K562 (cell line): ENCODE measurements around the gene GINS1. TPM values are rescaled to one million over a fixed set of nuclear protein-coding genes. Genes with fewer than 3 reads are reported as not detected.

Experiments
- CTBP1 ChIP-seq: fragments of 450-650 bp; IDR thresholded peaks from 2 replicates; pipeline ENCODE4 v1.6.1; 2016; ENCODE audit warnings: borderline replicate concordance
- NCOA2 ChIP-seq, 2 experiments: fragments of 450-650 bp; IDR thresholded peaks; 2 replicates each; pipeline ENCODE4 v1.6.1; 2018; ENCODE audit warnings: mild to moderate bottlenecking in 2 of 2, moderate library complexity in 1 of 2; ENCODE audit not compliant: partially characterized antibody in 2 of 2
- SMC3 ChIP-seq: conservative IDR thresholded peaks from 2 replicates; pipeline ENCODE4 v1.6.1; 2011; ENCODE audit warnings: low read depth, low read length, improper control_type of control experiment; ENCODE audit not compliant: insufficient read depth
- TBL1XR1 ChIP-seq, 2 experiments: IDR thresholded peaks; 2 replicates each; pipeline ENCODE4 v1.6.1; 2012; ENCODE audit warnings: improper control_type of control experiment in 2 of 2, low read length in 2 of 2, mild to moderate bottlenecking in 1 of 2
- ZBTB11 ChIP-seq, 3 experiments: fragments of 200-800 bp in 1 of 3; fragments of 250-450 bp in 1 of 3; fragments of 450-650 bp in 1 of 3; sonication (Bioruptor Pico) in 1 of 3; sonication (Bioruptor generic) in 1 of 3; formaldehyde crosslinking in 1 of 3; IDR thresholded peaks; 2 replicates each; pipeline versions ENCODE4 v1.6.1 to v1.8.0; 2016 to 2022; ENCODE audit warnings: mild to moderate bottlenecking in 2 of 3, missing genetic modification characterization in 2 of 3, missing compliant biosample characterization in 1 of 3, moderate library complexity in 1 of 3
- ZNF263 ChIP-seq: sonication (generic); formaldehyde crosslinking; IDR thresholded peaks from 2 replicates; pipeline ENCODE4 v1.8.0; 2022; ENCODE audit warnings: mild to moderate bottlenecking, missing genetic modification reagents, borderline replicate concordance
- ZNF318 ChIP-seq, 2 experiments: fragments of 450-650 bp; IDR thresholded peaks; 2 replicates each; pipeline ENCODE4 v1.6.1; 2016; ENCODE audit warnings: mild to moderate bottlenecking in 2 of 2, borderline replicate concordance in 1 of 2, low read depth in 1 of 2, moderate library complexity in 1 of 2
- ZNF764 ChIP-seq: fragments of 250-450 bp; sonication (Bioruptor Pico); IDR thresholded peaks from 2 replicates; pipeline ENCODE4 v1.4.0; 2020; ENCODE audit warnings: low read depth, mild to moderate bottlenecking, moderate library complexity
- polyA plus RNA-seq, 8 experiments: library from polyadenylated mRNA; depleted of rRNA in 4 of 8; stranded (reverse) in 5 of 8; unstranded in 3 of 8; fragments of >200 nt; fragmentation: Nextera tagmentation in 2 of 8; fragmentation: Illumina TruSeq in 1 of 8; extraction: Ambion mirVana in 2 of 8; extraction: Trizol in 1 of 8; gene quantifications; 2 replicates each; pipeline versions ENCODE4 v1.2.1 to v1.2.3, GENCODE V29; 2011 to 2014; ENCODE audit warnings: inconsistent platforms in 1 of 8, missing spikeins in 1 of 8
- total RNA-seq, 7 experiments: library from RNA; depleted of rRNA in 6 of 7; stranded (reverse); fragments of >200 nt in 6 of 7; fragmentation: Illumina TruSeq in 2 of 7; extraction: Trizol in 2 of 7; gene quantifications; 2 replicates each; pipeline versions ENCODE4 v1.2.1 to v1.2.3, GENCODE V29; 2011 to 2021; ENCODE audit warnings: low replicate concordance in 1 of 7

Gene GINS1
- total and polyA plus RNA-seq, 9 of the 15 experiments (the other 6 are each of a cell fraction or from before 2014, with no cell fraction given): 13.1 to 31.8 (median 24.1) TPM

- TF ChIP-seq ZBTB11 (CRISPR knock-in tag; IDR thresholded peaks at IDR 0.05) (no peak), SMC3 (peak; percentile 69), TBL1XR1 (IDR thresholded peaks at IDR 0.05; ENCODE audit: low read length in 2 of 2) (no peak), ZNF263 (CRISPR knock-in tag) (no peak), ZNF764 (CRISPR knock-in tag) (no peak), NCOA2 (IDR thresholded peaks at IDR 0.05; ENCODE audit: partially characterized antibody in 2 of 2) (no peak), CTBP1 (peak; percentile 20; the same call in 1 of the 2 replicates), ZNF318 (IDR thresholded peaks at IDR 0.05; ENCODE audit: borderline replicate concordance in 1 of 2, low read depth in 1 of 2) (no peak)
Observed at GRCh38 chr20:25470045-25470444, 62.6 kb downstream of the GINS1 start (continued).
